CD4-positive, alpha-beta memory T cell (primary cell): ENCODE results near the gene NEDD9. TPM values are rescaled to one million over a fixed set of nuclear protein-coding genes. Genes with fewer than 3 reads are reported as not detected.

Source experiments
- CTCF ChIA-PET: fragments of 350-600 bp; sonication (Branson Sonifier 250); formaldehyde crosslinking; loops from one replicate; lab custom pipeline; 2021; ENCODE audit warnings: inconsistent platforms; ENCODE audit not compliant: partially characterized antibody; lab: Charles Lee
- POLR2A ChIA-PET: fragments of 350-600 bp; sonication (Branson Sonifier 250); formaldehyde crosslinking; loops from one replicate; lab custom pipeline; 2021; ENCODE audit not compliant: partially characterized antibody; lab: Charles Lee
- DNase-seq, 5 donors: peaks; one replicate each; pipeline versions ENCODE4 v3.0.0 to v3.0.0-alpha.2; 2020 to 2022; ENCODE audit warnings: mixed read lengths in 1 of 5
- H3K27ac ChIP-seq: one replicate; pipeline ENCODE4 v1.7.0; 2013; ENCODE audit warnings: low read depth, low read length
- H3K27me3 ChIP-seq: 2 replicates; pipeline ENCODE4 v1.7.0; 2013; ENCODE audit warnings: mild to moderate bottlenecking, low read length, moderate library complexity; ENCODE audit not compliant: insufficient read depth
- H3K36me3 ChIP-seq: 2 replicates; pipeline ENCODE4 v1.7.0; 2013; ENCODE audit warnings: mild to moderate bottlenecking, low read length, moderate library complexity; ENCODE audit not compliant: insufficient read depth
- H3K4me1 ChIP-seq: 2 replicates; pipeline ENCODE4 v1.7.0; 2013; ENCODE audit warnings: mild to moderate bottlenecking, low read length, moderate library complexity; ENCODE audit not compliant: insufficient read depth
- H3K4me3 ChIP-seq, 2 donors: one replicate each; pipeline ENCODE4 v1.7.0; 2013; ENCODE audit warnings: low read length in 2 of 2, mild to moderate bottlenecking in 1 of 2
- H3K9me3 ChIP-seq, 2 donors: one replicate each; pipeline ENCODE4 v1.7.0; 2013; ENCODE audit warnings: low read length in 2 of 2, control low read depth in 1 of 2; ENCODE audit not compliant: control insufficient read depth in 1 of 2
- H3K27ac Mint-ChIP-seq, 7 donors: one replicate each; pipeline ENCODE4 v1.8.0; 2020 to 2021; ENCODE audit warnings: mixed read lengths in 7 of 7, mild to moderate bottlenecking in 6 of 7, inconsistent platforms in 3 of 7, moderate library complexity in 3 of 7
- H3K27me3 Mint-ChIP-seq, 2 donors: one replicate each; pipeline ENCODE4 v1.8.0; 2020 to 2021; ENCODE audit warnings: mixed read lengths in 2 of 2
- H3K36me3 Mint-ChIP-seq, 2 donors: one replicate each; pipeline ENCODE4 v1.8.0; 2020 to 2021; ENCODE audit warnings: mixed read lengths in 2 of 2, inconsistent platforms in 1 of 2, mild to moderate bottlenecking in 1 of 2
- H3K4me1 Mint-ChIP-seq, 4 donors: one replicate each; pipeline ENCODE4 v1.8.0; 2020 to 2021; ENCODE audit warnings: mixed read lengths in 4 of 4, mild to moderate bottlenecking in 1 of 4
- H3K4me3 Mint-ChIP-seq, 8 donors: one replicate each; pipeline ENCODE4 v1.8.0; 2020 to 2021; ENCODE audit warnings: mixed read lengths in 8 of 8, mild to moderate bottlenecking in 7 of 8, moderate library complexity in 6 of 8, inconsistent platforms in 3 of 8
- H3K9me3 Mint-ChIP-seq, 8 donors: one replicate each; pipeline ENCODE4 v1.8.0; 2020 to 2021; ENCODE audit warnings: mixed read lengths in 8 of 8, mild to moderate bottlenecking in 5 of 8, inconsistent platforms in 3 of 8, moderate library complexity in 1 of 8
- intact Hi-C: fragments of 100-400 bp; cut with micrococcal nuclease; formaldehyde crosslinking; loops from one replicate; pipeline ENCODE4 v1.15.1; 2023
- polyA plus RNA-seq, 2 donors: library from polyadenylated mRNA; unstranded; fragments of 300-500 nt; fragmentation: Illumina TruSeq; gene quantifications; one replicate each; pipeline ENCODE4 v1.2.3, GENCODE V29; 2021
- total RNA-seq, 2 experiments: library from RNA; stranded (reverse); gene quantifications; one replicate each; pipeline ENCODE4 v1.2.3, GENCODE V29; 2021

Gene NEDD9
- total and polyA plus RNA-seq, 4 experiments from 2014 or later: 17.2 to 47.4 (median 40.6) TPM

DNA sequence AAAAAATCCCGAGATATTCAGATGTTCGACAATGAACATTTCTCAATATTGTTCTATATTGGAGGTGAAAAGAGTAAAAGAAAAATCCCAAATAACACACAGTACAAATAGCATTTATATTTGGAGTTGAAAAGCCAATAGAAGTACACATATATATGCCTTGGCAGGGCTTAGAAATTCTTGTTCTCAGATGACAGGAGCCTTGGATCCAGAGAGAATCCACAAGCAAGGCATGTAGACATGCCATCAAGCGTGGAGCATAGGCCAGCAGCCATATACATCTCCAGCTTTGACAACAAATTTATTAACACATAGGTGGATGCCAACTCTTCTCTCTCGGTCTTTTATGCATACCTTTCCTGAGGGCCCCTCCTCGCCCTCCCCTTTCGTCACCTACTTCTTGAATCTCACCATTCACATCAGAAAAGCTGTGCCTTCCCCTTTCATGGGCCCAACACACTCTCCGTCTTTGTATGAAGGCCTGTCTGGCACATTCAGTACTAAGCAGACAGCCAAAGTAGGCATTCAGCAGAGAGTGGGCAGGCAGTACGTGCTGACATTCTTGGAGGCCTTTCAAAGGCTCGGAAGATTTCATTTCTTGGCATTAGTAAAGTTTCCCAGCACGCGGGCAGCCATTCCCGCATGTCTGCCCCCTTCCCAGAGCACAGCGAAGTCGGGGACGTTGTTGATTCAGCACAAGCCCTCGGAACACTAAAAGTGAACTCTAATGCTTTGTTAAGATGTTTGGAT lies 18.2 kb downstream of the NEDD9 start:
- Mint-ChIP-seq H3K4me3 (no peak overlapping the region), H3K9me3 (no peaks in the 10 kb centered on the region), H3K36me3 (peaks cover 54 to 77% of the 10 kb centered on the region in 2 donors), H3K4me1 (peaks cover 30 to 45% (median 40%) of the 10 kb centered on the region in 4 donors), H3K27ac (peak overlapping the region in 1 of 7 donors; percentile 44), H3K27me3 (no peaks in the 10 kb centered on the region)
- H3K27me3 ChIP-seq: no peaks in the 10 kb centered on the region
- no peak for DNase-seq
- no peaks in the 10 kb centered on the region for H3K9me3 ChIP-seq
- peaks cover 11% of the 10 kb centered on the region for H3K4me1 ChIP-seq
- peaks cover 7% of the 10 kb centered on the region for H3K36me3 ChIP-seq
- CTCF ChIA-PET: no interaction called here
- H3K27ac ChIP-seq: no peak overlapping the region
- POLR2A ChIA-PET: interaction anchor here (1.8 kb wide), 1 partner anchor 11 kb away, joined by 4 read pairs; no protein-coding TSS in a partner anchor
- intact Hi-C loops: no loop called here
- no peak overlapping the region for H3K4me3 ChIP-seq

DNA sequence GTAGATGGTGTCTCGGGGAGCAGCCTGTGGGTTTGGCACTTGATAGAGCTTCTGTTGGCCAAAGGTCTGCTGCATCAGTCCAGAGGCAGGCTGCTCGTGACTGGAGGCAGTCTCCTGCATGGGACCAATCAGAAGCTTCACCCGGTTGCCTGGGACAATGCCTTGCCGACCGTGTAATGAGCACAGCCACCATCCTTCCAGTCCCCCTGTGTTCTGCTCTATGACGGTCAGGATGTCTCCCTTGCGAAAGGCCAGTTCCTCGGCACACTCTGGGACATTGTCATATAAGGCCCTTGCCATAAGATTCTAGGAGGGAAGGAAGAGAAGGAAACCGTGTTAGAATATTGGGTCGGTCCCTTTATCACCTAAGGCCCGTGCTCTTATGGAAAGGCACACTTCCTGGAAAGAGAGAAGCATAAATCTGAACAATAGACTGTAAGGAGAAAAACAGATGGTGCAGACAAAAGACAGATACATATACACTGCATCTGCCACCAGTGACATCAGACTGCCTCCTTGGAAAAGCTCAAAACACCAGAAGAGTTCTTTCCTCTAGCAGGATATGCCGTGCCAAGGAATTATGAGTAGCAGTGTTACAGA lies 18.9 kb downstream of the NEDD9 start:
- intact Hi-C loops: no loop called here
- ChIA-PET CTCF (interaction anchor here (1.4 to 1.5 kb wide), 2 partner anchors 9 to 284 kb away, joined by 4 read pairs; no protein-coding TSS in a partner anchor), POLR2A (interaction anchor here (1.8 kb wide), 1 partner anchor 12 kb away, joined by 4 read pairs; no protein-coding TSS in a partner anchor)
- H3K9me3 ChIP-seq: no peaks in the 10 kb centered on the region
- no peak overlapping the region for H3K4me3 ChIP-seq
- DNase-seq: no peak
- peak overlapping the region in 1 of 8 donors; percentile 0 for H3K4me3 Mint-ChIP-seq
- no peaks in the 10 kb centered on the region for H3K27me3 Mint-ChIP-seq
- peaks cover 11% of the 10 kb centered on the region for H3K4me1 ChIP-seq
- H3K27ac ChIP-seq: no peak overlapping the region
- H3K27me3 ChIP-seq: no peaks in the 10 kb centered on the region
- H3K4me1 Mint-ChIP-seq: peaks cover 25 to 44% (median 39%) of the 10 kb centered on the region in 4 donors
- H3K36me3 ChIP-seq: peaks cover 7% of the 10 kb centered on the region
- peaks cover 48 to 79% of the 10 kb centered on the region in 2 donors for H3K36me3 Mint-ChIP-seq
- peak overlapping the region in 1 of 7 donors; percentile 15 for H3K27ac Mint-ChIP-seq
- H3K9me3 Mint-ChIP-seq: no peaks in the 10 kb centered on the region

DNA sequence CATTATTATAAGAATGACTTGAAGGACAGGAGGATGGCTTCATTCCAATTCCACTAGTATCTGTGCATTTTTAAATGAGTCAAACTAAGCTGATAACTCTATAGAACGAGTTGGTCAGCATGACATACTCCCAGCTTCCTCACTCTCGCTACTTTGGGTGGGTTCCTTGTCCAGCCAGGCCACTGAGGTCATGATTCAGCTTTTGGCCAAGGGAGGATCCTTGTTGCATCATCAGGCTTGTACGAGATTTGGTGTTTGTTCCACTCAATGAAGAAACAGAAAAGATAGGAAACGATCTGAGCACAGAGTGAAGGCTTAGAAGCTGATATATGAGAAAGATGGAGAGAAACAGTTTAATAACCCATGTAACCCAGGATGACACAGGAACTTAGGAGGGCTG lies 19.8 kb downstream of the NEDD9 start:
- peaks cover 7% of the 10 kb centered on the region for H3K4me1 ChIP-seq
- H3K36me3 ChIP-seq: peaks cover 7% of the 10 kb centered on the region
- intact Hi-C loops: no loop called here
- ChIA-PET CTCF (interaction anchor here (0.9 to 1.5 kb wide), 4 partner anchors 9 to 285 kb away, joined by 3 to 4 read pairs (median 4); no protein-coding TSS in a partner anchor), POLR2A (interaction anchor here (1.8 kb wide), 1 partner anchor 13 kb away, joined by 4 read pairs; no protein-coding TSS in a partner anchor)
- Mint-ChIP-seq H3K27ac (peak overlapping the region in 2 of 7 donors; percentile 52 to 86), H3K27me3 (no peaks in the 10 kb centered on the region), H3K4me1 (peaks cover 18 to 40% (median 36%) of the 10 kb centered on the region in 4 donors), H3K36me3 (peaks cover 40 to 77% of the 10 kb centered on the region in 2 donors), H3K4me3 (no peak overlapping the region), H3K9me3 (no peaks in the 10 kb centered on the region)
- H3K27ac ChIP-seq: no peak overlapping the region
- H3K27me3 ChIP-seq: no peaks in the 10 kb centered on the region
- no peak overlapping the region for H3K4me3 ChIP-seq
- no peaks in the 10 kb centered on the region for H3K9me3 ChIP-seq
- DNase-seq: no peak

DNA sequence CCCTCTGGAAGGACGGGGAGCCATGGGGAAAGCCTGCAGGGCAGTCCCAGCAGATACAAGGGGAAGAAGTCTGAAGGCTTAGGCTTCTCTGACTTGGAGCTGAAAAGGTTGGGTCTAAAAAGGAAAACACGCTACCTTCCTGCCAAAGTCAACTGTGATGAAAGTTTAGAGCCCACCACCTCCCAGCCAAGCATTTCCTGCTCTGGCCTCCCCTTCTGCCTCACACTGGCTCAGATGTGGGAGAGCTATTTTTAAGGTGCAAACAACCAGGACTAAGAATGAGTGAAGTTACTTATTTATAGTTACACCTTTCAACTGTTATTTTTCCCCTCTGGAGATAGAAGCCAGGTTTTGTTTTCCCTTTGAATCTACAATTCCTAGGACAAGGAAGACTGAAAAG lies 21.2 kb downstream of the NEDD9 start:
- H3K4me1 Mint-ChIP-seq: peaks cover 15 to 45% (median 30%) of the 10 kb centered on the region in 4 donors
- Histone ChIP-seq H3K27me3 (no peaks in the 10 kb centered on the region), H3K36me3 (peaks cover 7% of the 10 kb centered on the region), H3K4me3 (no peak overlapping the region), H3K9me3 (no peaks in the 10 kb centered on the region), H3K4me1 (peaks cover 5% of the 10 kb centered on the region), H3K27ac (no peak overlapping the region)
- peak overlapping the region in 3 of 7 donors; percentile 6 to 37 (median 32) for H3K27ac Mint-ChIP-seq
- peak overlapping the region in 1 of 8 donors; percentile 20 for H3K4me3 Mint-ChIP-seq
- ChIA-PET CTCF (no interaction called here), POLR2A (interaction anchor here (0.8 kb wide), 1 partner anchor 12 kb away, joined by 3 read pairs; no protein-coding TSS in a partner anchor)
- no peak for DNase-seq
- no peaks in the 10 kb centered on the region for H3K9me3 Mint-ChIP-seq
- no peaks in the 10 kb centered on the region for H3K27me3 Mint-ChIP-seq
- intact Hi-C loops: no loop called here
- peaks cover 45 to 79% of the 10 kb centered on the region in 2 donors for H3K36me3 Mint-ChIP-seq

DNA sequence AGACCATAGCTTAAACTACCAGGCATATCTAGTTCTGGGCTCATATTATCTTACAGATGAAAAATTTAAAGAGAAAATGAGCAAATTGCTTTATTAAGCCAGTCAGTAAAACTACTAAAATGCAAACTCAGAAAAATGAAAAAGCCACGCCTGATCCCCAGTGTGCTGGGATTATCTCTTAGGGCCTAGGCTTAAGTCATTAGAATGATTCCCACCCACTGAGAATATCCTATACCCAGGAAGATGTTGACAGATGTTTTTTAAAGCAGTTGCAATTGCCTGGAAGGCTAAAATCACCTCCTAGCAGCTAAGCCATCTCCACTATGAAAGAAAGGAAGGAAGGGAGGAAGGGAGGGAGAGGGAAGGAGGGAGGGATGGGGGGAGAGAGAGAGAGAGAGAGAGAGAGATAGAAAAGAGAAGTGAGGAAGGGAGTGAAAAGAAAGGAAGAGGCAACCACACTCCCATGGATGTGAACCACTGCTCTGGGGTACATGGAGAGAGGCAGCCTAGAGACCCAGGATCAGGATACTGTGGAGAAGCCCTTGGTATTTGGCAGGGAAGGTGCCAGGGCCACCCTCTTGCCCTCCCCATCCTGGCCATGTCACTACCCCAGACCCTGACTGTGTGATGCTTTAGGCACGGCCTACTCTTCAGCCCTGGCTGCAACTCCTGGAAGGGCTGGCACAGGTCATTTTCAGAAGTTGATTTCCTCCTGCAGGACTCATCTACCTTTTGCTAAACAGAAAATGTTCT lies 21.9 kb downstream of the NEDD9 start:
- peak overlapping the region in 3 of 7 donors; percentile 6 to 65 (median 39) for H3K27ac Mint-ChIP-seq
- H3K27me3 Mint-ChIP-seq: no peaks in the 10 kb centered on the region
- Histone ChIP-seq H3K9me3 (no peaks in the 10 kb centered on the region), H3K4me1 (peaks cover 5% of the 10 kb centered on the region), H3K27me3 (no peaks in the 10 kb centered on the region), H3K36me3 (peaks cover 7% of the 10 kb centered on the region), H3K4me3 (no peak overlapping the region), H3K27ac (no peak overlapping the region)
- H3K36me3 Mint-ChIP-seq: peaks cover 49 to 79% of the 10 kb centered on the region in 2 donors
- no peak overlapping the region for H3K4me3 Mint-ChIP-seq
- CTCF ChIA-PET: no interaction called here
- intact Hi-C loops: no loop called here
- DNase-seq: no peak
- H3K4me1 Mint-ChIP-seq: peaks cover 15 to 45% (median 30%) of the 10 kb centered on the region in 4 donors
- no peaks in the 10 kb centered on the region for H3K9me3 Mint-ChIP-seq
- POLR2A ChIA-PET: interaction anchor here (0.6 to 1.0 kb wide), 2 partner anchors 9 to 163 kb away, joined by 3 read pairs; no protein-coding TSS in a partner anchor

DNA sequence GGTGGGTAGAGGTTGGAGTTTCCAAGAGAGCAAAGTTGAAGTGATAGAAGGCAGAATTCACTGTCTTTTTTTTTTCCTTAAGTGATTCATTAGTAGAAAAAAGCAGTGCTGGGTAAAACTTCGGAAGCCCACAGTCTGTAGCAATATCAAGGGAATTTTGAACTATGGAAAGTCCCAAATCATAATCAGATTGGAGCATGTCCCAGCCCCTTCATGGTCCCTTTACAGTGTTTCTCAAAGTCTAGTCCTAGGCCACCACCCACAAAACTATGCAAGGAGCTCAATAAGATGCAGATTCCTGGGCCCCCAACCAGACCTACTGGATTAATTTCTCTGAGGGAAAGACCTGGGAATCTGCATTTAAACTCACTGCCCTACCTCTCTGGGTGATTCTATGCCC lies 22.6 kb downstream of the NEDD9 start:
- no peaks in the 10 kb centered on the region for H3K27me3 Mint-ChIP-seq
- Histone ChIP-seq H3K27ac (no peak overlapping the region), H3K36me3 (peaks cover 7% of the 10 kb centered on the region), H3K27me3 (no peaks in the 10 kb centered on the region), H3K4me3 (no peak overlapping the region), H3K4me1 (peaks cover 5% of the 10 kb centered on the region), H3K9me3 (no peaks in the 10 kb centered on the region)
- H3K27ac Mint-ChIP-seq: peak overlapping the region in 4 of 7 donors; percentile 1 to 58 (median 4)
- CTCF ChIA-PET: no interaction called here
- no peaks in the 10 kb centered on the region for H3K9me3 Mint-ChIP-seq
- H3K4me3 Mint-ChIP-seq: no peak overlapping the region
- no peak for DNase-seq
- POLR2A ChIA-PET: interaction anchor here (0.6 to 1.0 kb wide), 2 partner anchors 10 to 164 kb away, joined by 3 read pairs; no protein-coding TSS in a partner anchor
- peaks cover 14 to 45% (median 32%) of the 10 kb centered on the region in 4 donors for H3K4me1 Mint-ChIP-seq
- intact Hi-C loops: no loop called here
- peaks cover 48 to 76% of the 10 kb centered on the region in 2 donors for H3K36me3 Mint-ChIP-seq
